ENCODE results near the gene C11orf21. TPM values are rescaled to one million over a fixed set of nuclear protein-coding genes. Genes with fewer than 3 reads are reported as not detected.

C11orf21 gene
- total RNA-seq, 1 donor from 2014 or later, result 0.51 TPM

GRCh38 chr11:2259466-2259830, 42.3 kb downstream of the C11orf21 start:
- H3K9me3 Mint-ChIP-seq, result no peaks in the 10 kb centered on the region
- no peaks in the 10 kb centered on the region for H3K36me3 Mint-ChIP-seq
- peaks cover 10% of the 10 kb centered on the region for H3K4me1 Mint-ChIP-seq (ENCODE audit: unreplicated experiment)
- peaks cover 1% of the 10 kb centered on the region for H3K27me3 Mint-ChIP-seq
- peak overlapping the region; percentile 29 for H3K27ac Mint-ChIP-seq
- no peak for DNase-seq (ENCODE audit: extremely low spot score, unreplicated experiment)
- no peak for TF ChIP-seq CTCF (conservative IDR thresholded peaks at IDR 0.05)
- H3K4me3 Mint-ChIP-seq, result no peak overlapping the region

GRCh38 chr11:2258501-2259465, 42.9 kb downstream of the C11orf21 start:
- Mint-ChIP-seq H3K4me3 (no peak overlapping the region), H3K36me3 (no peaks in the 10 kb centered on the region), H3K27ac (peak overlapping the region; percentile 29), H3K27me3 (no peaks in the 10 kb centered on the region), H3K9me3 (no peaks in the 10 kb centered on the region), H3K4me1 (ENCODE audit: unreplicated experiment) (peaks cover 10% of the 10 kb centered on the region)
- no peak for TF ChIP-seq CTCF (conservative IDR thresholded peaks at IDR 0.05)
- peak; percentile 67 for DNase-seq (ENCODE audit: extremely low spot score, unreplicated experiment)

GRCh38 chr11:2256951-2257700, 44.6 kb downstream of the C11orf21 start:
- peak; percentile 78 for DNase-seq (ENCODE audit: extremely low spot score, unreplicated experiment)
- peak overlapping the region; percentile 71 for H3K4me3 Mint-ChIP-seq
- H3K4me1 Mint-ChIP-seq (ENCODE audit: unreplicated experiment), result peaks cover 8% of the 10 kb centered on the region
- no peaks in the 10 kb centered on the region for H3K9me3 Mint-ChIP-seq
- H3K36me3 Mint-ChIP-seq, result no peaks in the 10 kb centered on the region
- H3K27me3 Mint-ChIP-seq, result no peaks in the 10 kb centered on the region
- peak overlapping the region; percentile 85 for H3K27ac Mint-ChIP-seq
- TF ChIP-seq CTCF (conservative IDR thresholded peaks at IDR 0.05), result no peak

GRCh38 chr11:2256293-2256913, 45.3 kb downstream of the C11orf21 start:
- Mint-ChIP-seq H3K4me1 (ENCODE audit: unreplicated experiment) (peaks cover 5% of the 10 kb centered on the region), H3K27me3 (no peaks in the 10 kb centered on the region), H3K9me3 (no peaks in the 10 kb centered on the region), H3K27ac (peak overlapping the region; percentile 85), H3K36me3 (no peaks in the 10 kb centered on the region), H3K4me3 (peak overlapping the region; percentile 71)
- no peak for DNase-seq (ENCODE audit: extremely low spot score, unreplicated experiment)
- TF ChIP-seq CTCF (conservative IDR thresholded peaks at IDR 0.05), result no peak

GRCh38 chr11:2252018-2252417, 49.7 kb downstream of the C11orf21 start:
- no peak overlapping the region for H3K4me3 Mint-ChIP-seq
- H3K9me3 Mint-ChIP-seq, result peaks cover 6% of the 10 kb centered on the region
- no peaks in the 10 kb centered on the region for H3K27me3 Mint-ChIP-seq
- peaks cover 11% of the 10 kb centered on the region for H3K4me1 Mint-ChIP-seq (ENCODE audit: unreplicated experiment)
- no peaks in the 10 kb centered on the region for H3K36me3 Mint-ChIP-seq
- DNase-seq (ENCODE audit: extremely low spot score, unreplicated experiment), result no peak
- H3K27ac Mint-ChIP-seq, result no peak overlapping the region
- TF ChIP-seq CTCF (conservative IDR thresholded peaks at IDR 0.05), result no peak
